ENCODE data around the gene PCAT6.
"Not testable (repeated sequence)": the region's sequence is repeated elsewhere in the genome, so short reads cannot be mapped to it uniquely, and the experiment has no call there.

The PCAT6 gene

GRCh38 chr1:202810615-202811295 is at the start of gene PCAT6:
TSS of gene PCAT6 (plus strand) at chr1:202810954.
- DNase-seq: peak; percentile 94

DNA sequence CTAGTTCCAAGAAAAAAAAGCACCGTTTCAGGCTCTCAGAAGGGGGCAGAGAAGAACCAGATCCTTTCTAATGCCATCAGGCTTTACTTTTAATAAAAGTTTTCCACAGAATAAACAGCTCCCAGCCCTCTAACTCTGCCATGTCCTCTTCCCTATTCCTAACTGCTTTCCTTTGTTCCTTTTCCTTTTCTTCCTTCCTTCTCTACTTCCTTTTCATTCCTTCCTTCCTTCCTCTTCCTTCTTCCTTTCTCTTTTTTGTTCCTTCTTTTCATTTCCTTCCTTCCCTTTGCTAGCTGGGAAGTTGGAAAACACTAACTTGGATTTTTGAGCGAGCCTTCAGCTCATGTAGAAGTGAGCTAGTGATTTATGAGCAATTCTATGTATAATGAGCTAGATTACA is 48.7 kb upstream of the PCAT6 start:
- no peak for DNase-seq

DNA sequence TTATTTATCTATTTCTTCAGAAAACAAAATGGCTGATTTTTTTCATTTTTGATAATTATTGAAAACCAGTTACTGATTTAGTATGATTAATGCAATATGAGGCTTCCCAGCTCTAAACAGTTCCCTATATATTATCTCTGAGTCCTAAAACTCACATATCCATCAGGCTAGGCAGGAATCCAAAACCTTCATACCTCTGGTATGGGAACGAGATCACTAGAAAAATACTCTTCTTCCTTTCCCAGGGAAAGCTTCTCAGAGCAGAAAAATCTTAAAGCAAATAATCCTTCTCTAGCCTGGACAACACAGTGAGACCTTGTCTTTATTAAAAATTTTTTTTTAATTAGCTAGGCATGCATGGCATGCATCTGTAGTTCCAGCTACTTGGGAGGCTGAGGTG is 45.0 kb upstream of the PCAT6 start:
- no peak for DNase-seq

DNA sequence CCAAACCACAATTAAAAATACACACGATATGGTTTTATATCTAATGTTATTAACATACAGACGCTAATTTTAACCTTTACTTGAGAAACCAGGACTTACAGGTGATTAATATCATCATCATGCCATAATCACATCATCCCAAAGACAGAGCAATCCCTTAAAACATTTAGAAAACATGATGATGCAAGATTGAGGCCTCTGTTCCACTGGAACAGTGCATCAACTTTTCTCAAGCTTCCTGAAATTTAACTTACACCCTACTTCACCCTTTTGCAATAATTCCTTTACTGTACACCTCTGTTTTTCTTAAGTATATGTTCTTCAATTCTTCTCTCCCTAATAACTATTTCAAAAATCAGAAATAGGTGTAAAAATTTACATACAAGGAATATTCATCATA is 40.6 kb upstream of the PCAT6 start:
- no peak for DNase-seq

DNA sequence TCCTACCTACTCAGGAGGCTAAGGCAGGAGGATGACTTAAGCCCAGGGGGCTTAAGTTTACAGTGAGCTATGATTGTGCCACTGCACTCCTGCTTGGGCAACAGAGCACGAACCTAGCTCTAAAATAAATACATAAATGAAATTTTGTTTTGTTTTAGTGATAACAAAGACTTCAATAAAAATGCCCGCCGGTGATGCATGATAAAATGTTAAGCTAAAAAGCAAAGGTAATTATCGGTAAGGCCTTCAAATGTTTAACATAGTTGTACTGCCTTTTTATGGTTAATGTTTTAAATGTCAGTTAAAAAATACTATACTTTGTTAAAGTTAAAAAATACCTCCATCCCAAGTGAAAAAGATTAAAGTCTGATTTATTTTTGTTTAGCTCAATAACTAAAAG is 29.6 kb upstream of the PCAT6 start:
- no peak for DNase-seq

- no peak for DNase-seq
Observed at GRCh38 chr1:202786804-202787203, 23.9 kb upstream of the PCAT6 start.

DNA sequence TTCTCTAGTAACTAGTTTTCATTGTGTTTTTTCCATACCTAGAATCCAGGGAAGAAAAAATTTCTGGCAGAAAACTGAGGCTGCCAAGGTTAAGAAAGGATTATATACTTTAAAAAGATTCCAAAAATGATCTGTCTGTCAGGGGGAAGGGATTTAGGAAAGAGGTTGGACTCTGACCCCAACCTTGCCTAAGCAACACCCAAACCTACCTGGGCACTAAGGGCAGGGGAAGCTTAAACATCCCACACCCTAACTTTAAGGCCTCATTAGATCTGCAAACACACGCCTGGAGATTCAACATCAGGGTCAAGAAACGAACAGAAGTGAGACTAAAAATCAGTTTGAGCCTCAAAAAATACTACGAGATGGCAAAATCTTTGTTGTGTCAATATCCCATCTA is 22.0 kb upstream of the PCAT6 start:
- no peak for DNase-seq

DNA sequence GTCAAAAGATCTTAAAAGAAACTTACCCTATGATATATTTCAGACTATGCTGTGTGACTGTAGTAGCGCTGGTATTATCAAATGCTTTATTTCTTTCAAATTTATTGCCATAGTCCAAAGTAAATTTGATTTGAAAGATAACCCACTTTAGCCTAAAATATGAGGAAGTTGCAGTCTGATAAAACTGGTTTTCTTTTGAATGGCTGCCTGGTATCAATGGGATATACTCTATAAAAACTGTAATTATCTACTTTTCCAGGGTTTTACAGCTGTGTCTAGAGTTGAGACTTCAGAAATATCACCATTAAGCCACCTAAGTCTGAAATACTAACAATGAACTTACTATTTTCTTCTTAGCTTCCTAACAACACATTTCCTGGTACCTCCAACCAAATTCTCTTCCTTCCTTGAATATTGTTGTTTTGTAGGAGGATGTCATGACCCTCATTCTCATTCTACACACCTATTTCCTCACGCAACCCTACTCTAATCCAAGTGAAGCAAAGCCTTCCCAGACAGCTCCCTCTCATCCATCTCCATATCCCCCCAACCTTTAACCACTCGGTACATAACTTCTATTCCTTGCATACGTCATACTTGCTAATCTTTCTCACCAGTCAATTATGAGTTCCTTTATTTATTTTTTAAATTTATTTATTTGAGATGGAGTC is 19.5 kb upstream of the PCAT6 start:
- DNase-seq: no peak

DNA sequence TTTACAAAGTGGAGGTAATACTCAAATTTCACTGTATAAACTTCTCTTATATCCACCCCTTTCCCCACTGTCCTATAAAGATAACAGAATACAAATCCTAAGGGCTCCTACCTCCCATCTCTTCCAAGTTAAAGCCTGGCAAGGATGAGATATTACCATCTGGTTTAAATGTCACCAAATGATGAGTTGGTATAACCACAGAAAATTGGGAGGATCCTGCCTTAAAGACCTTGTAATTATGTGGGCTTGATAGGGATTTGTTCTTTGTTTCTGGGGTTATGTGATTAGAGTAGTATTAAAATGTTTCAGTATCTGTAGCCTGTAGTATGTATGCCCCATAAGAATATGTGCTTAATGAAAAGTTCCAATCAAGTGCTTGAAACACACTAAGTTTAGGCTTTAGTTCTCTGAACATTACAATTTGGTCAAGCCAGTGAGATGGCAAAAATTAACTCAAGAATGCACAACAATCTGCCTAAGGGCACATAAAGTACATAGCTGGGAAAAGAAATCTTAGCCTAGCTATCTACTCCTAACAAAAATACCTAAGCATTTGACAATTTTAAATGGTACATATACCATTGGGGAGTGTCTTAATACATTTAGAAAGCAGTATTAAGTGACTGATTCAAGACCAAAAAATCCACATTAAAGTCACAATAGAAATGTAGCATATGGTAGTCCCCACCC is 16.6 kb upstream of the PCAT6 start:
- no peak for DNase-seq

DNA sequence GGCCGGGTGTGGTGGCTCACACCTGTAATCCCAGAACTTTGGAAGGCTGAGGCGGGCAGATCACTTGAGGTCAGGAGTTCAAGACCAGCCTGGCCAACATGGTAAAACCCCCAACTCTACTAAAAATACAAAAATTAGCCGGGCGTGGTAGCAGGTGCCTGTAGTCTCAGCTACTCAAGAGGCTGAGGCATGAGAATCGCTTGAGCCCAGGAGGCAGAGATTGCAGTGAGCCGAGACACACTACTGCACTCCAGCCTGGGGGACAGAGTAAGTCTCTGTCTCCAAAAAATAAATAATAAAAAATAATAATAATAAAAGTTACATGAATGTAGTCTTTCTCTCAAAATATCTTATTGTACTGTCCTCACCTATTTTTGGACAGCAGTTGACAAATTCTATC is 15.8 kb upstream of the PCAT6 start:
- not testable (repeated sequence) for DNase-seq

- no peak for DNase-seq
Observed at GRCh38 chr1:202796670-202797069, 14.1 kb upstream of the PCAT6 start.

GRCh38 chr1:202798260-202798659 is 12.5 kb upstream of the PCAT6 start:
- no peak for DNase-seq

GRCh38 chr1:202798792-202799331 is 11.9 kb upstream of the PCAT6 start:
- no peak for DNase-seq

- DNase-seq: no peak
Observed at GRCh38 chr1:202800742-202801141, 10.0 kb upstream of the PCAT6 start.

GRCh38 chr1:202801175-202801574 is 9.6 kb upstream of the PCAT6 start:
- no peak for DNase-seq

GRCh38 chr1:202802034-202802433 is 8.7 kb upstream of the PCAT6 start:
- no peak for DNase-seq

DNA sequence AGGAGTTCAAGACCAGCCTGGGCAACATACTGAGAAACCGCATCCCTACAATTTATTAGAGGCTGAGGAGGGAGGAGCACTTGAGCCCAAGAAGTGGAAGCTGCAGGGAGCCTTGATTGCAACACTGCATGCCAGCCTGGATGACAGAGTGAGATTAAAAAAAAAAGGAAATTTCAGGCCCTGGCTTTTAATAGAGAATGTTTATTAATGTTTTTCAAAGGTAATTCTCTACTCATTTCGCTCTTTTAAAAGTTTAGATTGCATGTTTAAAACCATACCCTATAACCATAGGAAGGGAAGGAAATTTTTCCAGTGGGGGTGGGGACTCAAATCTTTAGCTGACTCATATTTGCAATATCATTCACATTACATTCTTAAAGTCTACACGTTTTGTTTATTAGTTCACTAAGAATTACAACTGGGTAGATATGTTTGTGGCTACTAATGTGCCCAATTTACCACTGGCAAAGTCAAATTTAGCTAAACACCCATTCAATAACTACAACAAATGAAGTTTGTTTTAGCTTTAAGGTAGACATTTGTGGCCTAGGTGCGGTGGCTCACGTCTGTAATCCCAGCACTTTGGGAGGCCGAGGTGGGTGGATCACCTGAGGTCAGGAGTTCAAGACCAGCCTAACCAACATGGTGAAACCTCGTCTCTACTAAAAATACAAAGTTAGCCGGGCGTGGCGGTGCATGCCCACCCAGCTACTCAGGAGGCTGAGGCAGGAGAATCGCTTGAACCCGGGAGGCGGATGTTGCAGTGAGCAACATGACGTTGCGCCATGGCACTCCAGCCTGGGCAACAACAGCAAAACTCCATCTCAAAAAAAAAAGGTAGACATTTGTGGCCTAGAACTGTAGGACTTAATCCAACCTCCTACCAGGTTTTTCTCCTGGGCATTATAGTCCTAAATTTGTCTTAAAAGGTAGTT is 7.5 kb upstream of the PCAT6 start:
- DNase-seq: no peak

DNA sequence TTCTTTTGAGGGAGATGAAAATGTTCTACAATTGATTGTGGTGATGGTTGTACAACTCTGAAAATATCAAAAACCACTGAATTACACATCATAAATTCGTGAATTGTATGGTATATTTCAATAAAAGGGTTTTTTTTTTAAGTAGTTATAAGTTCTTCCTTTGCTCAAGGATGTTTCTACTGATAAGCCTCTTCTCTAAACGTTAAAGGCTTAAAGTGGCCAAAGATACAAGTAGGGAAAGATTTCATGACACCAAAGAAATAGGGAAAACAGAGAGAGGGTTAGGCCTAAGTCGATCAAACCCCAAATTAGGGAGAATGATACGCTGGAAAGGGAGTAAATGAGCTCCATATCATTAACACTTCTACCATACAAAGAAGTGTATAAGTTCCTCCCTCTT is 6.6 kb upstream of the PCAT6 start:
- no peak for DNase-seq

DNA sequence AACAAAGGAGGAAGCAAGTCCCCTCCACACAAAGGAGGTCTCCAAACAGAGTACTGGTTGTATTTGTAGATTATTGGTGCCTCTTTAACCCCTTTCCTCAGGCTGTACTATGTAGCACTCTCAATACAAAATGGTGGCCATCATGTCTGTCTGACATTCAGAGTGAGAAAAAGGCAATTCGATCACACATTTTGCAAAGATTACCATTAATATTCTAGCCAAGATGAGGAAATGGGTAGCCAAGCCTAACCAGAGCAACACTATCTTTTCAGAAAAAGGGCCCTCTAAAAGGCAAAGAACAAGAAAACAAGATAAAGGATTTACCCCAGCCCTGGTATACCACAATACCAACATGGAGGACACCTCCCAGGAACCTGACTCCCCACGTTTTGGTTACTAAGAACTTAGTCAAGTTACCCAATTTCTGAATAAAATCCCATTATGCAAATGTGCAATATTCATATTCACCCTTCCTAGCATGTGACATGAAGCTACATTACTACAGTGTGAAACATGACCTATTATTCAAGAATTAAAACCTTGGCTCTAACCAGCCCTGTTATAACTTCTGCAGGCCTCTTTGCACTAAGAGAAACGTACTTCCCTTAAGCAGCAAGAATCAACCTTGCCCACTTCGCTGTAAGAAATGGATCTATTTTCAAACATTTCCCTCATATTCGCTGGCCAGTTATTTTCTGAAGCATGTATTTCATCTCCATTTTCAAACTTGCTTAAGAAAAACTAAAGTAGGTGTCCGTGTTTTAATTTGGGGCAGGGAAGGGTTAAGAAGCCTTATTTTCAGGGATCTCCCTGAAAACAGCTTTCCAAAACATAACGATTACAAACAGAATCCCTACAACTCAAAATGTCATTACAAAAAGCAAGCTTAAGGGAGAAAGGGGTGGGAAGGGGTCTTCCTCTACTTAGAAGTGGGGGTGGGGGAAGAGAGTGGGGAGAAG is 4.6 kb upstream of the PCAT6 start:
- DNase-seq: no peak

- no peak for DNase-seq
Observed at GRCh38 chr1:202806845-202807450, 3.8 kb upstream of the PCAT6 start.

GRCh38 chr1:202807451-202807925 is 3.3 kb upstream of the PCAT6 start:
- no peak for DNase-seq
